Muscle layer of colon (tissue), 2 donors: ENCODE measurements around the gene KLHL3.

Experiments used
- H3K27ac ChIP-seq: one replicate; pipeline ENCODE4 v1.7.0; 2013; ENCODE audit warnings: low read depth, mild to moderate bottlenecking, low read length, moderate library complexity
- H3K27me3 ChIP-seq, 2 donors: one replicate each; pipeline ENCODE4 v1.7.0; 2013; ENCODE audit warnings: low read length in 2 of 2, mild to moderate bottlenecking in 2 of 2; ENCODE audit not compliant: insufficient read depth in 2 of 2, control insufficient read depth in 1 of 2
- H3K36me3 ChIP-seq: one replicate; pipeline ENCODE4 v1.7.0; 2013; ENCODE audit warnings: mild to moderate bottlenecking, low read length; ENCODE audit not compliant: insufficient read depth
- H3K4me1 ChIP-seq: one replicate; pipeline ENCODE4 v1.7.0; 2013; ENCODE audit warnings: mild to moderate bottlenecking, low read length; ENCODE audit not compliant: insufficient read depth
- H3K4me3 ChIP-seq, 2 donors: one replicate each; pipeline ENCODE4 v1.7.0; 2013; ENCODE audit warnings: low read length in 2 of 2, low read depth in 1 of 2, mild to moderate bottlenecking in 1 of 2, moderate library complexity in 1 of 2
- H3K9ac ChIP-seq: one replicate; pipeline ENCODE4 v1.7.0; 2013; ENCODE audit warnings: low read length
- H3K9me3 ChIP-seq: one replicate; pipeline ENCODE4 v1.7.0; 2013; ENCODE audit warnings: mild to moderate bottlenecking, low read length
- donor health status: abdominal sarcoma.
- donor health status: Adenocarcinoma of cecum.

The KLHL3 gene

GRCh38 chr5:137627293-137627692 is 108.6 kb downstream of the KLHL3 start:
- Histone ChIP-seq H3K27me3 (no peaks in the 10 kb centered on the region), H3K4me3 (no peak overlapping the region), H3K27ac (no peak overlapping the region), H3K9ac (no peak overlapping the region), H3K9me3 (no peaks in the 10 kb centered on the region), H3K4me1 (no peaks in the 10 kb centered on the region), H3K36me3 (no peaks in the 10 kb centered on the region)

DNA sequence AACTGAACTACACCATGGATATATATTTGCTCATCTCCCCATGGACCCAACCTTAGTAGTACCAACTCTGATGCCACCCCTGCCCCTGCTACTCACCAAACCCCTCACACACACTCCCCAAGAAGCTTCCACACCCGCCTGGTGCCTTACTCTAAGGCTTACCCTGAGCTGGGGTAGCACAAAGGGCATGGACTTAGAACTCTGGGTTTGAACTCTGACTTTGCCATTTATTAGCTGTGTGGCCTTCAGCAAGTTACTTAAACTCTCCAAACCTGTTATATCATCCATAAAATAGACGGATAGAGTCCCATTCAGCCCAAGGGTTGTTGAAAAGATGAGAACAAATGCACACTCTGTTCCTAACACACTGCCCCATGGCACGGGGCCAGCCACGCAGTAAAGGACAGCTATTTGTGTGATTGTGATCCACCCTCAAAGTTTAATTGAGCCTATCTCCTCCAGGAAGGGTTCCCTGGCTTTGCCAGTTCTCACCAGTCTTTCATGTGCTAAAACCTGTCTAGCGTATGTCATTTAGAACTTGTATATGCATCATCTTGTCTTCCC is 111.0 kb downstream of the KLHL3 start:
- Histone ChIP-seq H3K27me3 (no peaks in the 10 kb centered on the region), H3K4me3 (no peak overlapping the region), H3K4me1 (no peaks in the 10 kb centered on the region), H3K9me3 (no peaks in the 10 kb centered on the region), H3K27ac (no peak overlapping the region), H3K9ac (no peak overlapping the region), H3K36me3 (no peaks in the 10 kb centered on the region)

DNA sequence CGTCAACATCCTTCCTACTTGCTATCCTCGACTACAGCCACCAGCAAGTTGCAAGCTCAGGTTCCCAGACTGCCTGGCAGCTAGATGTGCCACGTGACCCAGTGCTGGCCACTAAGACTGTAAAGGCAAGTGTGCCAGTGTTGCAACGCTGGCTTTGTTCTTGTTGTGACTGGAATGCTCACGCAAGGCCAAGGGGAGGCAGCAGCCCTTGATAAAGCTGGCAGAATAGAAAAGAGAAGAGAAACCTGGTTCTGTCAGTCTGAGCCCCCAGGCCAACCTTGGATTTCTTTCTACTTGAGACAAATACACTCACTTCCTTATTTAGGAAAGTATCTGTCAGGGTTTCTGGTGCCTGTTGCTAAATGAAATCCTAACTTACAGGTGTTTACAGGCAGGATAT is 113.0 kb downstream of the KLHL3 start:
- no peaks in the 10 kb centered on the region for H3K36me3 ChIP-seq
- H3K9ac ChIP-seq: no peak overlapping the region
- H3K9me3 ChIP-seq: no peaks in the 10 kb centered on the region
- no peaks in the 10 kb centered on the region for H3K4me1 ChIP-seq
- H3K4me3 ChIP-seq: no peak overlapping the region
- H3K27me3 ChIP-seq: no peaks in the 10 kb centered on the region
- H3K27ac ChIP-seq: no peak overlapping the region

GRCh38 chr5:137621861-137622823 is 113.7 kb downstream of the KLHL3 start:
- H3K4me1 ChIP-seq: no peaks in the 10 kb centered on the region
- no peaks in the 10 kb centered on the region for H3K27me3 ChIP-seq
- no peak overlapping the region for H3K27ac ChIP-seq
- H3K9ac ChIP-seq: no peak overlapping the region
- no peaks in the 10 kb centered on the region for H3K36me3 ChIP-seq
- H3K9me3 ChIP-seq: no peaks in the 10 kb centered on the region
- H3K4me3 ChIP-seq: no peak overlapping the region

DNA sequence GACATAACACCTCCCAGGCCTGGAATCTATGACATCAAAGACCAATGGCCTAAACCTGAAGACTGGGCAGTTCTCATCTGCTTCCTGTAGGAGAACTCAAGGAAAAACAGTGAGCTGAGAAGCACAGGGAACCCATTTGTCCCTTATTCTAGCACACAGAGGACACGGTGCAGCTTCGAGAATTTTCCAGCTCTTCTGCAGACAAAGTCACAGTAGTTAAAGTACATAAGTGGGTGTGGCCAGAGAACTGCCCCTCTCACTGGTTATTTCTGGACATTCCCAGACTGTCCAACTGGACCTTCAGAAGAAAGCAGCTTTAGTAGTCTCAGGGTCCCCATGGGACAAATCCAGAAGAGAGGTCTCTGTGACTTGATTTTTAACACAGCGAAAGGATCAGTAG is 114.6 kb downstream of the KLHL3 start:
- no peak overlapping the region for H3K4me3 ChIP-seq
- H3K27ac ChIP-seq: no peak overlapping the region
- no peaks in the 10 kb centered on the region for H3K4me1 ChIP-seq
- H3K9ac ChIP-seq: no peak overlapping the region
- no peaks in the 10 kb centered on the region for H3K9me3 ChIP-seq
- H3K27me3 ChIP-seq: no peaks in the 10 kb centered on the region
- no peaks in the 10 kb centered on the region for H3K36me3 ChIP-seq

DNA sequence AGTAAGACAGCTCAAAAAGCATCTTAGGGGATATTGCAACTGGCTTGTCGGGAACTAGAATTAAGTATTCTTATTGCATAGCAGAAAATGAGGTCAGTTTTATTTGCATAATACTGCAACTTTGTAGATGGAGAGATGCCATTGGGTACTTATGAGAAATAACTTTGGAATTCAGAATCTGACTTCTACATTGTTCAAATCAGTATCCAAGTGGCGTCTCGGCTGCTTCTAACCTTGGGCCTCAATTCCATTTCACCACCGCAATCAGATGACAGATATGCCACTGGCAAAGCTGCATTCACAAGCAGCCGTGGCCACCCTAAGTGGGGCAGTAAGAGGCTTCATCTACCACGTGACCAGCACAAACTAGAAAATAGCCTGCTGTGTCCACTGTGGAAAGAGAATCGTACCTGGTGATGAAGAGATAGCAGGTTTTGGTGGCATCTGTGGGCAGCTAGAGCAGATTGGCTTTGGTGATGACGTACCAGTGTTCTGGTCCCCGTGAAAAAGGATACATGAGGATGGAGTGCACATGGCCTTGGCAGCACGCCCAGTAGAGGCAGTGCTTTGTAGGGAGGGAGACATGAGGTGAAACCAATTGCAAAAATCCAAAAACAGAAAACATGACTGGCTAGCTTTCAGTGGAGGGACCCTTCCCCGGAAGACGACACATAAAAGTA is 116.6 kb downstream of the KLHL3 start:
- Histone ChIP-seq H3K27ac (no peak overlapping the region), H3K4me3 (no peak overlapping the region), H3K36me3 (no peaks in the 10 kb centered on the region), H3K9ac (no peak overlapping the region), H3K9me3 (no peaks in the 10 kb centered on the region), H3K27me3 (no peaks in the 10 kb centered on the region), H3K4me1 (no peaks in the 10 kb centered on the region)

GRCh38 chr5:137618476-137618875 is 117.4 kb downstream of the KLHL3 start:
- Histone ChIP-seq H3K4me3 (no peak overlapping the region), H3K4me1 (no peaks in the 10 kb centered on the region), H3K36me3 (no peaks in the 10 kb centered on the region), H3K27me3 (no peaks in the 10 kb centered on the region), H3K9ac (no peak overlapping the region), H3K27ac (no peak overlapping the region), H3K9me3 (no peaks in the 10 kb centered on the region)

- Histone ChIP-seq H3K4me1 (no peaks in the 10 kb centered on the region), H3K9me3 (no peaks in the 10 kb centered on the region), H3K9ac (no peak overlapping the region), H3K4me3 (no peak overlapping the region), H3K27me3 (no peaks in the 10 kb centered on the region), H3K36me3 (no peaks in the 10 kb centered on the region), H3K27ac (no peak overlapping the region)
Measured at GRCh38 chr5:137617528-137618205, 118.2 kb downstream of the KLHL3 start.

DNA sequence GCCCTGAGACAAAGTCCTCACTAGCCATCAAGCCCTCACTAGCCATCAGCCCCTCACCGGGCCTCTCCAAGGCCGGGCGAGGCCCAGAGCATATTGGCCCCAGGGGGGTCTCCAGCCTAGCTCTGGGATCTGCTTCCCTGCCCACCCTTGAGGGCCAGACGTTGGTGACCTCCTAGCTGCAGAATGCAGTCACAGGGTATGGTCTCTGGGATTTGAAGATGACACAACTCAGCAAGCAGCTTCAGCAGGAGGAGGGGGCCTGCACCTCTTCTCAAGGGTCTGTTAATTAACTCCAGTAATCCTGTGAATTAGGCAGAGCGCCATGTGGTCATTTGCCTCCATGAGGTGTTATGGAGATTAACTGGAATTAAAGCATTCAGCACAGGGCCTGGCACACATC is 119.8 kb downstream of the KLHL3 start:
- no peaks in the 10 kb centered on the region for H3K4me1 ChIP-seq
- H3K36me3 ChIP-seq: no peaks in the 10 kb centered on the region
- no peak overlapping the region for H3K4me3 ChIP-seq
- no peaks in the 10 kb centered on the region for H3K27me3 ChIP-seq
- no peaks in the 10 kb centered on the region for H3K9me3 ChIP-seq
- no peak overlapping the region for H3K9ac ChIP-seq
- H3K27ac ChIP-seq: no peak overlapping the region

- Histone ChIP-seq H3K9ac (no peak overlapping the region), H3K4me3 (no peak overlapping the region), H3K36me3 (no peaks in the 10 kb centered on the region), H3K4me1 (no peaks in the 10 kb centered on the region), H3K27me3 (no peaks in the 10 kb centered on the region), H3K27ac (no peak overlapping the region), H3K9me3 (no peaks in the 10 kb centered on the region)
Measured at GRCh38 chr5:137615171-137615775, 120.6 kb downstream of the KLHL3 start.
